Right forelimb (tissue), 1 donor: ENCODE results near the gene TFDP1.

Source experiments
- DNase-seq: peaks from one replicate; pipeline ENCODE4 v3.0.0-alpha.2; 2018

The TFDP1 gene

GRCh38 chr13:113635709-113636108 lies 51.2 kb downstream of the TFDP1 start:
- no peak for DNase-seq

GRCh38 chr13:113636266-113636963 lies 51.9 kb downstream of the TFDP1 start:
- no peak for DNase-seq

- no peak for DNase-seq
These were observed 53.0 kb downstream of the TFDP1 start for GRCh38 chr13:113637262-113638160.

DNA sequence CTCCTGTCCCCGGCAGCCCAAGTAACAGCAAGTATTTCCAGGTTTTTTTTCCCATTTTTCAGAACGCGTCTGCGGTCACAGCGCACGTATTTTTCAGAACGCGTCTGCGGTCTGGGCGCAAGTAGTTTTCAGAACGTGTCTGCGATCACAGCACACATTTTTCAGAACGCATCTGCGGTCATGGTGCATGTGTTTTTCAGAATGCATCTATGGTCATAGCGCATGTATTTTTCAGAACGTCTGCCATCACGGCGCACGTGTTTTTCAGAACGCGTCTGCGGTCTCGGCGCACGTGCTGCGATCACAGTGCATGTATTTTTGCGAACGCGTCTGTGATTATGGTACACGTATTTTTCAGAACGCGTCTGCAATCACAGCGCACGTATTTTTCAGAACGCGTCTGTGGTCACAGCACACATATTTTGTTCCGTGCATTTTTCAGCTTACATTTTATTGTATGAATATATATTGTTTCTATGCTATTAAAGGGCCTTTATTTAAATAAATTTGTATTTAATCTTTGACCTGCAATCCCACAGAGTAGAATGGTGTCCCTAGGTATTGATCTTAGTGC lies 53.7 kb downstream of the TFDP1 start:
- DNase-seq = no peak

DNA sequence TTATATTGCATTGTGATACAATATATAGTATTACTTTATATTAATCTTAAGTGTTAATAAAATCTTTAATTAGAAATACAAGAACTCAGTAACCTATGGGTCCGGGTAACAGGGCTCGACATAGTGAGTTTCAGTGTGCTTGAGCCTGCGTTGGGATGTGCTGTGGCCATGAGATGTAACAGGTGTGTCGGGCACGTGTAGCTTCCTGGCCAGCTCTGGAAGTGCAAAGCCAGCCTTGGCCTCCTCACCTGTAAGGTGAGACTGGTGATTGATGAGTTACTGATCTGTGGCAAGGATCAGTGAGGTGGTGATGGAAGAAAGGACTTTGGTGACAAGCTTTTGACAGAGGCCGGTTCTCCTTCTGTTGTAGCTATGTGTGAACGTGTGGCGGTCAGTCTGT lies 54.3 kb downstream of the TFDP1 start:
- DNase-seq = no peak

GRCh38 chr13:113639616-113640262 lies 55.2 kb downstream of the TFDP1 start:
- DNase-seq = no peak

GRCh38 chr13:113641426-113641825 lies 56.9 kb downstream of the TFDP1 start:
- no peak for DNase-seq

GRCh38 chr13:113642563-113642962 lies 58.0 kb downstream of the TFDP1 start:
- no peak for DNase-seq

DNA sequence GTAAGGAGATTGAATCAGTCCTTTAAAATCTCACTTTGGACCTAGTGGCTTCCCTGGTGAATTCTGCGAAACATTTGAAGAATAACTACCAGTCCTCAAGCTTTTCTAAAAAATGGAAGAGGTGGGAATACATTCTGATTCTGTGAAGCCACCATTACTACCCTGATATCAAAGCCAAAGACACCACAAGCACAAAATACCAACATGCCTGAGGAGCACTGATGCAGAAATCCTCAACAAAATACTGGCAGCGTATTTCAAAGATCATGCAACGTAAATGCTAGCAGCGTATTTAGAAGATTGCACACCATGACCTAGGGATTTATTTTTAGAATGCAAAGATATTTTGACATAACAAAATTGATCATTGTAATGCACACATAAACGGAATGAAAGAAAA lies 59.0 kb downstream of the TFDP1 start:
- no peak for DNase-seq

- no peak for DNase-seq
These were observed 60.2 kb downstream of the TFDP1 start for GRCh38 chr13:113644800-113645199.

DNA sequence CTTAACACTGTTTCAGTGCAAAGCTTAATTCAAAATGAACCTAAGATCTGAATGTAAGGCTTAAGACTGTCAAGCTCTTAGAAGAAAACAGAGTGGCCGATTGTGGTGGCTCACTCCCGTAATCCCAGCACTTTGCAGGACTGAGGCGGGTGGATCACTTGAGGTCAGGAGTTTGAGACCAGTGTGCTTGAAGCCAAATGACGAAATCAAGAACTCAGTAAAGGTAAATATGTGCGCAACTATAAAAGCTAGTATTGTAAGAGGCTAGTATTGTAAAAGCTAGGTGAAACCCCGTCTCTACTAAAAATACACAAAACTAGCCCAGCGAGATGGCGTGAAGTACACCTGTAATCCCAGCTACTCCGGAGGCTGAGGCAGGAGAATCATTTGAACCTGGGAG lies 60.8 kb downstream of the TFDP1 start:
- DNase-seq = no peak

DNA sequence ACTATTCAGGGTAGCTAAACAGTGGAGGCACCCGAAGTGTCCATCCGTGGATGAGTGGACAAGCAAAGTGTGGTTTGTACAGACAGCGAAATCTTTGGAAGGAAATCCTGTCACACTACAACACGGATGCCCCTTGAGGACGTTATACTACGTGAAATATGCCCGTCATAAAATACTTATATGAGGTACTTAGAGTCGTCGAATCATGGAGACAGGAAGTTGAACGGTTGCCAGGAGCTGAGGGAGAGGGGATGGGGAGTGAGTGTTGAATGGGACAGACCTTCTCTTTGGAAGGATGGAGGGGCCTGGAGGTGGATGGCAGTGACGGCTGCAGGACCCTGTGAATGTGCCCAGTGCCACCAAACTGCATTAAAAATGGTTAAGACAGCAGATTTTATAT lies 61.8 kb downstream of the TFDP1 start:
- no peak for DNase-seq

DNA sequence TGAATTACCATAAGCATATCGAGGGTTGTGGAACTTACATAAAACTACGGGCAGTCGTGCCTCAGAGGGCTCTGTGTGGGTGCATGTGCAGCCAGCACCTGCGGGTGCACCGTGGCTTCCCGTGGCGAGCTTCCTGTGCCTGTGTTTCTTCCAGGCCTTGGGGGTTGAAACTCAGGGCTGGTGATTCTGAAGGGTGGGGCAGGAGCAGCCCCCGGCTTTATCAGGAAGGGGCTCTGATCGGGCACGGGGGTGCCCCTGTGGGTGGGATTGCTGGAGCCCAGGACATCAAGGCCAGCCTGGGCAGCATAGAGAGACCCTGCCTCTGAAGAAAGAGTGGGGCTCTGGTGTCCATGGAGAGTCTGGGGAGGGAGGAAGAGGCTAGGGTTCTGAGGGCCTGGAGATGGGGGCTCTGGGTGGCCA lies 62.4 kb downstream of the TFDP1 start:
- no peak for DNase-seq

DNA sequence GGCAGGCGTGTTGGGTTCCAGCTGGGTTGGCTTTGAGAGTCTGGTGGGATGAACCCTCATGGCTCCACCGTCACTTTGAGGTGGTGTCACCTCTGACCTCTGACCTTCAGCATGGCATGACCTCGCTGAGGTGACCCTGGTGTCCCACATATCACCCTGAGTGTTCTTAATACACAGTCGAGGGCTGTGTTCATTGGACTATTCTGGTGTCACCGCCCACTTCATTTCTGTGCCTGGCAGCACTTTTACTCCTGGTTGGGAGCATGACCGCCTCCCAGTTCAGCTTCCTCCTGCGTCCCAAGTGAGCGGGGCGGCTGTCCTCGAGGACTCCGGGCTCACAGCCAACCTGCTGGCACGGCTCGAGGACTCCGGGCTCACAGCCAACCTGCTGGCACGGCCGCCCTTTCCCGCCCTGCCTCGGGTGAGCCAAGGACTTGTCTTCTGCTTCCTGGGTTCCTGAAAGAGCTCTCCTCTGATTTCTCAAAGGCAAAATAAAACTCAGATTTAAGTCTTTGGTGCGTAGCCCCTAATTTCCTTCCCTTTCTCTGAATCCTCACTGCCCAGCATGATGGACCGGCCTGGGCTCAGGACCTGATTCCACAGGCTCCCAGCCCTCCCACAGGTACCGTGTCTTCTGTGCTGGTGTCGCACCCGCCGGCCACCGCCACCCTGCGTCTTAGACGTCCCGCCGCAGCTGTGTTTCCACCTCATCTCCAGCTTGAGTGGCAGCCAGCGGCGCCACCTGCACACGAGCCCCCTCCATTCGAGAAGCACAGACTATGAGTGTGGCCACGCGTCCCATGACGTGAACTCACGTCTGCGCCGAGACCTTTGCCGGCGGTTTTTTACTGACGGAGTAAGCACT lies 63.0 kb downstream of the TFDP1 start:
- peak; percentile 83 for DNase-seq

GRCh38 chr13:113648216-113648610 lies 63.7 kb downstream of the TFDP1 start:
- DNase-seq = no peak

DNA sequence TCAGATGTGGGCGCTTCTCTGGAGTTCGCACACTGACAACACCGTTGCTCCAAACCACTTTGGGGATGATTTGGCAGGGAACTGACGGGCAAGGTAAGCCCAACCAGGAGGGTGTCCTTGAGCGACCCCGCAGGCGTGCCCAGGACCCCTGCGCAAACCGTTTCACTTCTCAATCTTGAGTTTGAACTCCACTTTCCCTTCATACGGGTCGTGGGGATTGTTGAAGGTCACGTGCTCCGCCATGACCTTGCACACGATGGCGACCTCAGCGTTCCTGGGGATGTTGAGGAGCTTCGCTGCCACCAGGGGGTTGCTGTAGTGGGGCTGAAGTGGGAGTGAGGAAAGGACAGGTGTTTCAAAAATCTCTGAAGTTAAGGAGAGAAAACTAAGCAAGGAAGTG lies 64.7 kb downstream of the TFDP1 start:
- no peak for DNase-seq

GRCh38 chr13:113650275-113650674 lies 65.7 kb downstream of the TFDP1 start:
- DNase-seq = no peak

GRCh38 chr13:113650731-113651148 lies 66.2 kb downstream of the TFDP1 start:
- DNase-seq = no peak

DNA sequence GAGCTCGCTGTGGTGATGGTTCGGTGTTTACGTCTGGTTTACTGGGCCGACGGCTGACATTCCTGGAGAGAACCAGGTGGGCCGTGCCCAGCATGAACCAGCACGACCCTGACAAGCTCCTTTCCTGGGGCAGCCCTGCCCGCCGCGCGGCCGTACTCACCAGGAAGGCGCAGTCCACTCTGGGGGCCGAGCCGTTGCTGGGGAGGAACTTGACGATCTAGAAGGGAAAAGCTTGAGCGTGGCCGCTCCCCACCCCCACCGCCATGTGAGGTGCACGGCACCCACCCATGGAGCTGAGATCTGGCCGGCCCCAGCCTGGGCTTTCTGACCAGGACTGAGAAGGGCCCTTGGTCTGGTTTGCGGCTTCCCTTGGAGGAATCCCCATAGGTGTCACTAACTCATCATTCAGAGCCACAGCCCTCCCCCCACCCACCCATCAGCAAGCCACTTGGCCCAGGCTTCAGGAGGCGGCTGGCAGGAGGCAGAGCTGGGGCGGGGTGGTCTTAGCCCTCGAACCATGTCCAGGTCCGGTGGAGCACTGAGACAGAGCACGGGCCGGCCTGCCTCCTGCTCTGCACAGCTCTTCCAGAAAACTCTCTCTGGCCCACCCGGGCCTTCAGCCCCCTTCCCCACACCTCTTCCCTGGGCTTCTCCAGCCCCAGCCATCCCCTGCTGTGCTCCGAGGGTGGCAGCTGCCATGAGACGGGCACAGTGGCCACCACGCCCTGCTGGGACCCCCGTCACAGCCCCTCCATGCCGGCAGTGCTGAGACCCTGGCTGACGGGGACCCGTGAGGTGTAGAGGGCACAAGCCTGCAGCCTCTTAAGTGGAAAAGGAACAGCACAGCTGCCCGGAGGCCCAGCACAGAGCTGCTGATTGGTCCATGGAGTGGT lies 67.2 kb downstream of the TFDP1 start:
- DNase-seq = no peak

GRCh38 chr13:113652404-113653263 lies 68.1 kb downstream of the TFDP1 start:
- no peak for DNase-seq
